Suprapubic skin (tissue), 3 donors: ENCODE data around the gene THAP11.

Source experiments
- EP300 ChIP-seq: sonication (generic); formaldehyde crosslinking; IDR thresholded peaks from one replicate; pipeline ENCODE4 v1.6.1; 2017; ENCODE audit warnings: antibody characterized with exemption
- TF ChIP-seq, protein P1 (sequence below), 2 donors: fragments of 200-600 bp in 1 of 2; fragments of 450-650 bp in 1 of 2; sonication (generic) in 1 of 2; IDR thresholded peaks; one replicate each; pipeline ENCODE4 v1.5.1; 2016 to 2019; ENCODE audit warnings: antibody characterized with exemption in 2 of 2, mild to moderate bottlenecking in 1 of 2, moderate library complexity in 1 of 2

DNA sequence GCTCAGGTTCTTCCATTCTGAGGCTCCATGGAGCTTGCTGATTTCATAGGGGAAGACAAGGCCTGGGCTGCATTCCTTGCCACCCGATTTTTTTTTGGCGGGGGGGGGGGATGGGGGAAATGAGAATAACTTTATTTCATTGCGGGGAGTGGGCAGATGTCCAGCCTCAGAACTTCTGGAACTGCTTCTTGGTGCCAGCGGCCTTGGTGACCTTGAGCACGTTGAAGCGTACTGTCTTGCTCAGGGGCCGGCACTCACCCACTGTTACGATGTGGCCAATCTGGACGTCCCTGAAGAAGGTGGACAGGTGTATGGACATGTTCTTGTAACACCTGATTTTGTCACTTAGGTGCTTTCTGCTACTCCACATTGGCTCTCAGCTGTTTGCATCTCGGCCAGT is 13.7 kb downstream of the THAP11 start:
- no peak for TF ChIP-seq EP300
- TF ChIP-seq, protein P1, sequence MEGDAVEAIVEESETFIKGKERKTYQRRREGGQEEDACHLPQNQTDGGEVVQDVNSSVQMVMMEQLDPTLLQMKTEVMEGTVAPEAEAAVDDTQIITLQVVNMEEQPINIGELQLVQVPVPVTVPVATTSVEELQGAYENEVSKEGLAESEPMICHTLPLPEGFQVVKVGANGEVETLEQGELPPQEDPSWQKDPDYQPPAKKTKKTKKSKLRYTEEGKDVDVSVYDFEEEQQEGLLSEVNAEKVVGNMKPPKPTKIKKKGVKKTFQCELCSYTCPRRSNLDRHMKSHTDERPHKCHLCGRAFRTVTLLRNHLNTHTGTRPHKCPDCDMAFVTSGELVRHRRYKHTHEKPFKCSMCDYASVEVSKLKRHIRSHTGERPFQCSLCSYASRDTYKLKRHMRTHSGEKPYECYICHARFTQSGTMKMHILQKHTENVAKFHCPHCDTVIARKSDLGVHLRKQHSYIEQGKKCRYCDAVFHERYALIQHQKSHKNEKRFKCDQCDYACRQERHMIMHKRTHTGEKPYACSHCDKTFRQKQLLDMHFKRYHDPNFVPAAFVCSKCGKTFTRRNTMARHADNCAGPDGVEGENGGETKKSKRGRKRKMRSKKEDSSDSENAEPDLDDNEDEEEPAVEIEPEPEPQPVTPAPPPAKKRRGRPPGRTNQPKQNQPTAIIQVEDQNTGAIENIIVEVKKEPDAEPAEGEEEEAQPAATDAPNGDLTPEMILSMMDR (IDR thresholded peaks at IDR 0.05), result no peak
